Choroid plexus epithelial cell (primary cell): Measurements from ENCODE around the gene BCO2.

Experiments used
- DNase-seq: peaks from one replicate; pipeline ENCODE4 v3.0.0-alpha.2; 2010; ENCODE audit warnings: low read depth
- H3K4me3 ChIP-seq: 2 replicates; pipeline ENCODE4 v1.5.1; 2011; ENCODE audit warnings: low read depth, mild to moderate bottlenecking, control low read depth, low read length, moderate library complexity
- TF ChIP-seq, protein P1 (sequence below): conservative IDR thresholded peaks from 2 replicates; pipeline ENCODE4 v1.5.1; 2011; ENCODE audit warnings: low read depth, mild to moderate bottlenecking, control low read depth, inconsistent platforms, low read length, moderate library complexity

BCO2 gene

DNA sequence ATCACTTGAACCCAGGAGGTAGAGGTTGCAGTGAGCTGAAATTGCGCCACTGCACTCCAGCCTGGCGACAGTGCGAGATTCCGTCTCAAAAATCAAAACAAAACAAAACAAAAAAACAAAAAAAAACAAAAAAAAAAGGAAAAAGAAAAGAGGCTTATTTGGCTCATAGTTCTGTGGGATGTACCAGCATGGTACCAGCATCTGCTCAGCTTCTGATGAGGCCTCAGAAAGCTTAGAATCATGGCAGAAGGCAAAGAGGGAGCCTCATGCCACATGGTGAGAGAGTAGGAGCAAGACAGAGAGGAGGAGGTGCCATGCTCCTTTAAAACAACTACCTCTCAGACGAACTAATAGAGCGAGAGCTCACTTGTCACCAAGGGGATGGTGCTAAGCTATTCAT, 40.3 kb downstream of the BCO2 start:
- no peak overlapping the region for H3K4me3 ChIP-seq
- DNase-seq, result no peak
- TF ChIP-seq, protein P1, sequence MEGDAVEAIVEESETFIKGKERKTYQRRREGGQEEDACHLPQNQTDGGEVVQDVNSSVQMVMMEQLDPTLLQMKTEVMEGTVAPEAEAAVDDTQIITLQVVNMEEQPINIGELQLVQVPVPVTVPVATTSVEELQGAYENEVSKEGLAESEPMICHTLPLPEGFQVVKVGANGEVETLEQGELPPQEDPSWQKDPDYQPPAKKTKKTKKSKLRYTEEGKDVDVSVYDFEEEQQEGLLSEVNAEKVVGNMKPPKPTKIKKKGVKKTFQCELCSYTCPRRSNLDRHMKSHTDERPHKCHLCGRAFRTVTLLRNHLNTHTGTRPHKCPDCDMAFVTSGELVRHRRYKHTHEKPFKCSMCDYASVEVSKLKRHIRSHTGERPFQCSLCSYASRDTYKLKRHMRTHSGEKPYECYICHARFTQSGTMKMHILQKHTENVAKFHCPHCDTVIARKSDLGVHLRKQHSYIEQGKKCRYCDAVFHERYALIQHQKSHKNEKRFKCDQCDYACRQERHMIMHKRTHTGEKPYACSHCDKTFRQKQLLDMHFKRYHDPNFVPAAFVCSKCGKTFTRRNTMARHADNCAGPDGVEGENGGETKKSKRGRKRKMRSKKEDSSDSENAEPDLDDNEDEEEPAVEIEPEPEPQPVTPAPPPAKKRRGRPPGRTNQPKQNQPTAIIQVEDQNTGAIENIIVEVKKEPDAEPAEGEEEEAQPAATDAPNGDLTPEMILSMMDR, result no peak

DNA sequence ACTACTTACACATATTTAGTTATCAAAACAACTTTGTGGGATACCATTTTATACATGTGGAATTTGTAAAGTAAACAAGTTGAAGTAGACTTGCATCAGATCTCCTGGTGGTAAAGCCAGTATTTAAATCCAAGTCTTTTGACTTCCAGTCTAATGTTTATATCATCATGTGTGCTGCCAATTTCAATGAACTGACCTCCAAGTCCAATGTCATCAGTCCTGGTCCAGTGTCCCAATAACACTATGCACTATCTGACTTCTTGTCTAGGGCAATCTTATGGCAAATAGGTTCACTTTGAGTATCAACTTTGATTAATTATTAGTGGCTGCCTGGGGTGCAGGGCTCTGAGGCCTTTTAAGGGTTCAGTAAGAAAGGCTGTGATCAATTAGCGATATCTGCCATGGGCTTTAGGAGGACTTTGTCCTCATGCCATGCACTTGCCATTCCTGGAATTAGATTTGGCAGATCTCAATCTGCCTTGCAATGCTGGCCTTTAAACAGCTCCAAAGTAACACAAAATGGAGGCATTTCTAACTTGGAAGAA, 41.3 kb downstream of the BCO2 start:
- DNase-seq, result peak; percentile 88
- TF ChIP-seq, protein P1, result no peak
- H3K4me3 ChIP-seq, result no peak overlapping the region

DNA sequence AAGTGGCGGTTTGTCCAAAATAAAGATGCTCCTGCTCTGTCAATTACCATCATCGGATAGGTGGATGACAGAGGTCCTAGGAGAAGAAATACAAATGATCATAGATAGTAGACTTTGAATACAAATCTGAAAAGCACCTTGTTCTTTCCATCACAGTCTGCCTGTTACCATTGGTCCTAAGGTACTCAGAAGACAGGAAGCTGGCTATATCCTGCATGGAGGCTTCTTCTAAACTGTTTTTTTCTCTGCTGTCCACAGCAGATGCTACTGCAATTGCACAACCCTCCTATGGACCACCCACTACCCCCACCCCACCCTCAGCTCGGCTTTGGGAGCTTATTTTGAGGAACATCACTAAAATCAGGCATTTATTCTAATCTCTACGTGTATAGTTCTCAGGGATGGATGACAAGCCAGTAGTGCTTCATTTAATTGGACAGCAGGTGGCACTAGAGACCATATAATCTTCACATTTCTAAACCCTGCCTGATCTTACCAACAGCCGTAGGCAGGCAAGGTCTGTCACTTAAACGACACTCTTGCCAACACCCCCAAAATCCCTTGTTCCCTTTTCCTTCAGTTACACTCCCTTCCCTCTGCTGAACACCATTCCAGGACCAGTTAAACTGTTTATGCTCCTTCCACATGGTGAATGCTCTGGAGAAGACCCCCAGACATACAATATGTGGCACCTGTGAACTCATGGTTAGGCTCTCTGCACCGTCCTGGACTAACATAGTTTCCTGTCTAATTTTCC, 44.3 kb downstream of the BCO2 start:
- H3K4me3 ChIP-seq, result no peak overlapping the region
- TF ChIP-seq, protein P1, result peak; percentile 74
- DNase-seq, result peak; percentile 90

DNA sequence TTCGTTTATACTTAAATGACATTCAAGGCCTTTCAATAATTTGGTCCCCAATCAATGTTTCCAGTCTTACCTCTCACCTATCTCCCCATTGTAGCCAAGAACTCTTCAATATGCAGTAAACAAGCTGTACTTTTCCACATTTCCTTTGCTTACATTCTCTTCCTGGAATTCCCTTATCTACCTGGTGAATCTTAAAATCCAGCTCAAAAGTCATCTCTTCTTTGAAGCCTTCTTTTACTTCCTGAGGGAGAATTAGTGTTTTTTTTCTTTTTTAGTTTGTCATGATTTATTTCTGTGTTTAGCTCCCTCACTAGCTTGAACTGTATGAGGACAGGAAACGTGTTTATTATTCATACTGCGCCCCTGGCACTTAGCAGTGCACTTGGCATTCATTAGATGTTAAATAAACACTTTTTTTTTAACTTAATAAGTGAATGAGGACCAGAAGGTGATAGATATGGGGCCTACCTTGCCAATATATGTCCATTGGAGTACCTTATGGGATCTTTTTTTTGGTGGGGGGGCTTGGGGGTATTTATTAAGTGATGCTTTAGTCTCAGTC, 46.0 kb downstream of the BCO2 start:
- TF ChIP-seq, protein P1, result no peak
- no peak overlapping the region for H3K4me3 ChIP-seq
- no peak for DNase-seq

DNA sequence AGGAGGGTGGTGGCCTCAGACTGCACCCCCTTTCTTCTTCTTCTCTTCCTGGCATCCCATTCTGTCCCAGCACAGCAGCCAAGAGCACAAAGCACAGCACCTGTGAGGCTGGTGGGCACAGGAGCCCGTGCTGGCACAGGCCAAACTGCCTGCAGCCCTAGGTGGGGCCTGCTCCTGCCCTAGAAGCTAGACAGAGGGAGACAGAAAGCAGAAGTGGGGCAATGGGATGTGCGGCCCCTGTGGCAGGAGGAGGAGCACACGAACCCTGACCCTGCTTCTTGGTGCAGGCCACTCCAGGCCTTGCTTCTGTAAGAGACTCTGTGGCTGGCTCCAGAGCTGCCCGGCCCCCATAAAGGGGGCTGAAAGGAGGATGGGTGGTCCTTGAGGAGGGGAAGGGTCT, 47.0 kb downstream of the BCO2 start:
- no peak for DNase-seq
- H3K4me3 ChIP-seq, result no peak overlapping the region
- TF ChIP-seq, protein P1, result no peak

DNA sequence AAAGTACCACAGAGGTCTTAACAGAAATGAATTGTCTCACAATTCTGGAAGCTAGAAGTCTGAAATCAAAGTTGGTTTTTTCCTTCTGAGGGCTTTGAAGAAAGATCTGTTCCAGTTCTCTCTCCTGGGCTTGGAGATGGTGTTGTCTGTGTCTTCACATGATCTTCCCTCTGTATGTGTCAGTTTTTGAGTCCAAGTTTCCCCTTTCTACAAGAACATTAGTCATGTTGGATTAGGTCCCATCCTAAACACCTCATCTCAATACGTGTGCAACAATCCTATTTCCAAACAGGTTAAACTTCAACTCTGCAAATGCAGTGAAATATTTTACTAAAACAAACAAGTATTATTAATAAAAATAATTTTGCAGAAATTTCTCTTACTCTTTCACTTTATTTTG, 47.8 kb downstream of the BCO2 start:
- H3K4me3 ChIP-seq, result no peak overlapping the region
- DNase-seq, result peak; percentile 28
- TF ChIP-seq, protein P1, result no peak
